Measurements from ENCODE around the gene SLMAP. TPM values are rescaled to one million over a fixed set of nuclear protein-coding genes. Genes with fewer than 3 reads are reported as not detected.

Gene SLMAP
- total RNA-seq, 1 experiment from 2014 or later: 78.9 TPM

- in situ Hi-C loops (cut with HindIII; ENCODE audit: low sequenced_read_pairs): no loop called here
- no peak for DNase-seq (ENCODE audit: low spot score)
Observed at GRCh38 chr3:57816471-57817095, 60.5 kb downstream of the SLMAP start.

DNA sequence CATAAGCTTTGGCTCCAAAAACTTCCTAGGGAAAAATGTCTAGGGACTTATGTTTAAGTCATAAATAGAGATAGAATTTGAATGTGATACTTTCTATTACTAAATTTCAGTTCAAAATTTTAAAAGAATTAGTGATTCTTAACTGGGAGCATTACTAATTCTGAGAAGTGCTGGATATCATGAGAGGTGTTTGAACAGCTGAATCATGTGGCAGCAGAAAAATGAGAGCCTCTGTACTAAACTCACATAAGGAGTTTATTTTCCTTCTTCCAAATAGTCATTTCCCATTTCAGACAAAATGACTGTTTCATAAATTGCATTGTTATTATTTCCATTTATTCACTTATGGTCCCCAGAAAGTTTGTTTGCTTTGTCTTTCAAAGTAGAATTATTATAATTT lies 62.7 kb downstream of the SLMAP start:
- in situ Hi-C loops (cut with HindIII; ENCODE audit: low sequenced_read_pairs): no loop called here

GRCh38 chr3:57820479-57820878 lies 64.4 kb downstream of the SLMAP start:
- in situ Hi-C loops (cut with HindIII; ENCODE audit: low sequenced_read_pairs): loop anchor here (10.0 kb wide), 1 partner anchor 56 kb away; no protein-coding TSS in a partner anchor
- peak; percentile 26 for DNase-seq (ENCODE audit: low spot score)

More for the DNA sequence above, 62.7 kb downstream of the SLMAP start:
- no peak for DNase-seq (ENCODE audit: low spot score)

DNA sequence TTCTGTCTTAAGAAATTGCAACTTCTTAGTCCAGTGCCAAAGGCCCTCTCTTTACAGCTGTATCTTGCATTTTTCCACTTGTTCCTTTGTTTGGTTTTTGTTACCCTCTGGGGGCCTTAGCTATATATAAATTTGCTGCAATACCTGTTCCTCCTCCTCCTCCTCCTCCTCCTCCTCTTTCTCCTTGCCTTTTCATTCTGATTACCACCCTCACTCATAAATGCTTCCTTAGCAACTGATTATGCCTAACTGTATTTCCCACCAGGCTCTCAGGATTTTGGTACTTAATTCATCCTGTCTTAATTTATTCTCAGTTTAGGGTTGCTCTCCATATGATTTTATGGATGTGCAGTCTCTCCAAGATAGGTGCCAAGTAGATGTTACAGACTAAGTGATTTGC lies 65.7 kb downstream of the SLMAP start:
- in situ Hi-C loops (cut with HindIII; ENCODE audit: low sequenced_read_pairs): loop anchor here (10.0 kb wide), 1 partner anchor 57 kb away; no protein-coding TSS in a partner anchor
- no peak for DNase-seq (ENCODE audit: low spot score)

DNA sequence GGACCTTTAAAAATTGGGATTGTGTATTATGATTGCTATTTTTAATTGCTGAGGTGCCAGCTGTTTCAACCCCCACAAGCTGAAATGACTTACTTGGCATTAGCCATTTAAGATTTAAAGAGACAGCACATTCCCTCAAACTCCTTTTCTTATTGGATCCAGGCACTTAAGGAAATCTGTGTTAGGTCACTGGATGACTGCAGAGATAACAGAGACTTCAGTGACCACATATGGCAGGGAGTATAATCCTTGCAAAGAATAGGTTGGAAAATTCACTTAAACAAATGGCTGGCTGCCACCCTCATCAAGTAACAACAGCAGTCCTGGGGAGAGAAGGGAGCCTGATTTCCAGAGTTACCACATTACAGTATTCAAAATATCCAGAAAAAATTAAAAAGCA lies 66.6 kb downstream of the SLMAP start:
- in situ Hi-C loops (cut with HindIII; ENCODE audit: low sequenced_read_pairs): loop anchor here (10.0 kb wide), 1 partner anchor 58 kb away; no protein-coding TSS in a partner anchor
- no peak for DNase-seq (ENCODE audit: low spot score)

DNA sequence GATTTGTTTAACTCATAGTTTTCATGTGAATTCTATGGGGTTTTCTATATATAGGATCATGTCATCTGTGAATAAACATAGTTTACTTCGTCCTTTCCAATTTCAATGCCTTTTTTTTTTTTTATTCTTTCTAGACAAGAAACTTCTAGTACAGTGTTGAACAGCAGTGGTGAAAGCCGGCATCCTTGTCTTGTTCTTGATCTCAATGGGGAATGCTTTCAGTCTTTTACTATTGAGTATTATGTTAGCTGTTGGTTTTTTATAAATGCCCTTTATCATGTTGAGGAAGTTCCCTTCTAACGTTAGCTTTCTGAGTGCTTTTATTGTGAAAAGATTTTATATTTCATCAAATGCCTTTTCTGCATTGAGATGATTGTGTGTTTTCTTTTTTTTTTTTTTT lies 69.0 kb downstream of the SLMAP start:
- no peak for DNase-seq (ENCODE audit: low spot score)
- in situ Hi-C loops (cut with HindIII; ENCODE audit: low sequenced_read_pairs): loop anchor here (10.0 kb wide), 1 partner anchor 60 kb away; no protein-coding TSS in a partner anchor

DNA sequence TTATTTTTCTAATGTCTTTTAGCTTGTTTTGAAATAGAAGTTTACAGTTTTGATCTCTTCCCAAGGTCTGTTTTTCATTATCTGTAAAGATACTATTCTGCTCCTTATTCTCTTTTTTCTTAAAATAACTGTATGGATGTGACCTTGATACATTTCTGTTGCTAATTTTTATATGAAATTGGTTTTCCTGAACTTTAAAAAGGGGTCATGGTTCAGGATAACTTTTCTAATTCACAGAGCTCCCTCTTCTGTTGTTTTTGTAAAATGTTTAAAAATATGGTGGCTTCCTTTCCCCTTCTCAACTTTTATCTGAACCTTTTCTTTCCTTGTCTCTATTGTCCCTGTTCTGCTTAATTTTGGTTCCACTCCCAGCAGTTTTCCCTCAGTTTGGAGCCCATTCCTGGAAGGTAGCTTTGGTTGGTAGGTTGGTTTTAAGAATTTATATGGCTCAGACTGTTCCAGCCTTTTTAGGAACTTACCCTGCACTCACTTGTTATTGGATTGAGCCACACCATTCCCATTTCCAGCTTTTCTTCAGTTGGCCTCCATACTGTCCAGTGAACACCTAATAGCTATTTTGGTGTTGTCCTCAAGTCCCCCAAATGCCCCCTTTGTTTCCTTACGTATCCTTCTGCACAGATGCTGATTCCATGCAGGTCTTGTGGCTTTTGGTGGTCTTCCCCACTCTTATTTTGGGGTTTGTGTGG lies 70.3 kb downstream of the SLMAP start:
- no peak for DNase-seq (ENCODE audit: low spot score)
- in situ Hi-C loops (cut with HindIII; ENCODE audit: low sequenced_read_pairs): loop anchor here (10.0 kb wide), 1 partner anchor 62 kb away; no protein-coding TSS in a partner anchor

- in situ Hi-C loops (cut with HindIII; ENCODE audit: low sequenced_read_pairs): loop anchor here (10.0 kb wide), 1 partner anchor 62 kb away; no protein-coding TSS in a partner anchor
- DNase-seq (ENCODE audit: low spot score): no peak
Observed at GRCh38 chr3:57826952-57827723, 71.0 kb downstream of the SLMAP start.

DNA sequence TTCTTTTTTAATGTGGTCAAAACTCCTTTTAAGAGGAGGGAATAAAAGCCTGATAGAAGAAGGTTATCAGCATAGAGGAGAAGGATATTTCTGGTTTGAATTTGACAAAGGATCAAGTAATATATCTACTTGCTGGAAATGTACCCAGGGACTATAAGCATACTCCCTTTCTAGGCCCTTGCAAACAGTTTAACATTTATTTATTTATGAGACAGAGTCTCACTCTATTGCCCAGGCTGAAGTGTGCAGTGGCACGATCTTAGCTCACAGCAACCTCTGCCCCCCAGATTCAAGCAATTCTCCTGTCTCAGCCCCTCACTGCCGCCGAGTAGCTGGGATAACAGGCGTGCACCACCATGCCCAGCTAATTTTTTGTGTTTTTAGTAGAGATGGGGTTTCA lies 71.6 kb downstream of the SLMAP start:
- in situ Hi-C loops (cut with HindIII; ENCODE audit: low sequenced_read_pairs): loop anchor here (10.0 kb wide), 1 partner anchor 63 kb away; no protein-coding TSS in a partner anchor

GRCh38 chr3:57832486-57832885 lies 76.4 kb downstream of the SLMAP start:
- in situ Hi-C loops (cut with HindIII; ENCODE audit: low sequenced_read_pairs): no loop called here
- no peak for DNase-seq (ENCODE audit: low spot score)

More for the DNA sequence above, 71.6 kb downstream of the SLMAP start:
- DNase-seq (ENCODE audit: low spot score): no peak

DNA sequence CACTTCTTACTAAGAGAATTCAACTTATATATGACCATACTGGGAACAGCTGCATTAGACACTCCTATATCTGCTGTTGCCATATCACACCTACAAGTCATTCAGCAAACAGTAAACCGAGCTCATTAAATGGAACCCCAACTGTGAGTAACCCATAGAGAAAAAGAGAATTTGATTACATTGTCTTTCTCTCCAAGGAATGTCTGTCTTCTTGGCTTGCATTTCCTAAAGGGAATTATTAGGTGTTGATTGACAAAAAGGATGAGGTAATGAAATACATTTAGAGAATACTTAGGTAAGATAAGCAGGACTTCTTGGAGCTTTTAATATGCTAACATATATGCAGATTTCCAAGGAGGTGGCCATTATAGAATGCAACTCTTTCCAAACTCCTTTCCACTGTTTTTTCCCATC lies 76.8 kb downstream of the SLMAP start:
- no peak for DNase-seq (ENCODE audit: low spot score)
- in situ Hi-C loops (cut with HindIII; ENCODE audit: low sequenced_read_pairs): no loop called here

DNA sequence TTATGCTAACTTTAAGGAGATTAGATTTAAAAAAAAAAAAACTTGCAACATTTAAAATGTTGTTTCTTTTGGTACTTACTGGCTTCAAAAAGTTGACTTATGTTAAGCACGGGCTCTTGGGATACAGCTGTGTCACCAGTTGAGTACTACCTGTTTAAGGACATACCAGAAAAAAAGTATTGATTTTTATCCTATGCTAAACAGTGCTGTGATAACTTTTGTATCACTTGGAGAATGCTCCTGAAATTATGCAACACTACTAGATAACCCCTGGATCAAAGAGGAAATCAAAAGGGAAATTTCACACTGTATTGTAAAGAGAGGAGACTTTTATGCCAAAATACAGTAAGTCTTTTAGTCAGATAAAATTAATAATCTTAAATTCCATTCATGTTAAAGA lies 77.7 kb downstream of the SLMAP start:
- in situ Hi-C loops (cut with HindIII; ENCODE audit: low sequenced_read_pairs): no loop called here

GRCh38 chr3:57837686-57838085 lies 81.6 kb downstream of the SLMAP start:
- in situ Hi-C loops (cut with HindIII; ENCODE audit: low sequenced_read_pairs): no loop called here
- no peak for DNase-seq (ENCODE audit: low spot score)

More for the DNA sequence above, 77.7 kb downstream of the SLMAP start:
- DNase-seq (ENCODE audit: low spot score): no peak

GRCh38 chr3:57838627-57839026 lies 82.5 kb downstream of the SLMAP start:
- in situ Hi-C loops (cut with HindIII; ENCODE audit: low sequenced_read_pairs): no loop called here
- no peak for DNase-seq (ENCODE audit: low spot score)

DNA sequence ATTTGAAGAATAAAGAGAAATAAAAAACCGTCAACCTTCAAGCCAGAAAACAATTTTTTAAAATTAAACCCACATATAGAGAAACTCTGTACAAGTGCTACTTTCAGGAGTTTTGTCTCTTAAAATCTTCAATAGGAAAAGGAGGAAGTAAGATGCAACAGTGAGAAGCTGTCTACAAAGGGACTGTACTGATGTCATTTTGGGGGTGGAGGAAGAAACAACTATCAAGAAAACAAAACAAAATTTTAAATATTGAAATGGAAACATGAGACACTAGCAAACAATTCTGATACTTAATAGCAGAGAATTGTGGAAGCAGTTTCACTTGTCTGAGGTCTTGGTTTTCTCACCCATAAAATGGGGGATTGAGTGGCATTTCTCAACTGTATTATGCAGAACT lies 84.4 kb downstream of the SLMAP start:
- no peak for DNase-seq (ENCODE audit: low spot score)
- in situ Hi-C loops (cut with HindIII; ENCODE audit: low sequenced_read_pairs): no loop called here

DNA sequence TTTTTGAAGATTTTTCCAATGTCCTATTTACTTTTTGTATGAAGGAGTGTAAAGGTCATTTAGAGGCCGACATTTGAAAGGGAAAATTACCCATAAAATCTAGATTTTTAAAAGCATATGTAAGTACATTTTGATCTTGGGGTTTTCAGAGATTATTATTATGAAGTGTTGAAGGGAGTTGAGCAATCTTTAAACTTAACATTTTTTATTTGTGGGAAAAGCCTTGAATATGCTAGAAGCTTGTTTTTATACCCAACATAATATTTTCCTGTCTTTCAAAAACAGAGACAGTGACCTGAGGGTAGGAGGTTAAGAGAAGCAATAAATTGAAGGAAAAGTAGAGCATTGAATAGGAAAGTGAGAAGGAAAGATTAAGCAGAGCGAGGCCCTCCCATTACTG lies 85.7 kb downstream of the SLMAP start:
- in situ Hi-C loops (cut with HindIII; ENCODE audit: low sequenced_read_pairs): no loop called here
- DNase-seq (ENCODE audit: low spot score): no peak

DNA sequence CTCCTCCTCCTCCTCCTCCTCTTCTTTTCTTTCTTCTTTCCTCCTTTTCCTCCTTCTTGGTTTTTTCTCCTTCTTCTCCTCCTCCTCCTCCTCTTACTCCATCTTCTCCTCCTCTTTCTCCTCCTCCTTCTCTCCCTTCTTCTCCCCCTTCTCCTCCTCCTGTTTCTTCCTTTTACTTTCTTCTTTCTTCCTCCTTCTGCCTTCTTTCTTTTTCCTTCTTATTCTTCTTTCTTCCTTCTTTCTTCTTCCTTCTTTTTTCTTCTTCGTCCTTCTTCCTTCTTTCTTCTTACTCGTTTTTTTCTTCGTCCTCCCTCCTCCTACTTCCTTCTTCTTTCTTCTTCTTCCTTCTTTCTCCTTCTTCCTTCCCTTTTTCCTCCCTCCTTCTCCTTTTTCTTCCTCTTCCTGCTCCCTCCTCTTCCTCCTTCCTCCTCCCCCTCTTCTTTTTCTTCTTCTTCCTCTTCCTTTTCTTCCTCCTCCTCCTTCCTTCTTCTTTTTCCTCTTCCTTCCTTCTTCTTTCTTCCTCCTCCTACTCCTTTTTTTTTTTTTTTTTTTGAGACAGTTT lies 92.1 kb downstream of the SLMAP start:
- DNase-seq (ENCODE audit: low spot score): no peak
- in situ Hi-C loops (cut with HindIII; ENCODE audit: low sequenced_read_pairs): no loop called here

DNA sequence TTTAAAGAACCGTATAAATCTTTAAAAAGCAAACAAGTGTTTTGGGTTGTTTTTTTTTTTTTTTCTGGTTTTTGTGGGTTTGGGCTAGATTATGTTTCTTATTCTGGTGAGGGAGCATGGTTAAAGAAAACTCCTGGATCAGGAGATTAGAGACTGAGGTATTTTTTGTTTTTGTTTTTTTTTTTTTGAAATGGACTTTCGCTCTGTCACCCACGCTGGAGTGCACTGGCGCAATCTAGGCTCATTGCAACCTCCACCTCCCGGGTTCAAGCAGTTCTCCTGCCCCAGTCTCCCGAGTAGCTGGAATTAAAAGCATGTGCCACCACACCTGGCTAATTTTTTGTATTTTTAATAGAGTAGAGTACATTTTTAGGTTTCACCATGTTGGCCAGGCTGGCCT lies 95.2 kb downstream of the SLMAP start:
- in situ Hi-C loops (cut with HindIII; ENCODE audit: low sequenced_read_pairs): no loop called here
- no peak for DNase-seq (ENCODE audit: low spot score)

DNA sequence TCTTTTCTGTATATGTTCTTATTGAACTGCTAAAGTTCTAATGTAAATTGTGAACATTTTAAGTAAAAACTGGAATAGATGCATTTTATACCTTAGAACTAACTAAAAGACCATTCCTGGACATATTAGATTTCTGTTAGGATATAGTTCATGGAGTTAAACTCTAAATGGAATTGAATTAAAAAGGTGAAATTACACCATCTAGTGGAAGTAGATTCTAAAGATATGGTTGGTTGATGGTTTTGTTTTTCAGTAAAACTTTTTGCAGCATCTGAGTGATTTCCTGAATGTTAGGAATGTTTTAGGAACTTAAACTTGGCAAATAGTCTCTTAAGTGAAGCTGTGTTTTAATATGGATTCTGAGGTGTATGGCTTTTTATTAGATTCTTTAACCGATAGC lies 96.8 kb downstream of the SLMAP start:
- in situ Hi-C loops (cut with HindIII; ENCODE audit: low sequenced_read_pairs): no loop called here
- no peak for DNase-seq (ENCODE audit: low spot score)
